ENCODE data around the gene NQO1.

The NQO1 gene

DNA sequence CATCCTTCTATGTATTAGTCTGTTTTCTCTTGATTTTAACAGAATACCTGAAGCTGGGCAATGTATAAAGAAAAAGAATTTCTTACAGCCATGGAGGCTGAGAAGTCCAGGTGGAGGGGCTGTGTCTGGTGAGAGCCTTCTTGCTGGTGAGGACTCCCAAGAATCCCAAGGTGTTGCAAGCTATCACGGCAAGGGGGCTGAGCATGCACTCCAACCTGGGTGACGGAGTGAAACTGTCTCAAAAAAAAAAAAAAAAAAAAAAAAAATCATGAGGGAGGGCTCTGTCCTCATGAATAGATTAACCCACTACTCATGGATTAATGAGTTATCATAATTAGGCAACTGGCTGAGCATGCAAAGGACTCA is 19.4 kb downstream of the NQO1 start:
- H2AFZ ChIP-seq (ENCODE audit: low read depth, low read length, severe bottlenecking) = no peak overlapping the region
- no peaks in the 10 kb centered on the region for H3K36me3 ChIP-seq (ENCODE audit: low read length)
- H4K20me1 ChIP-seq (ENCODE audit: low read depth, low read length) = no peaks in the 10 kb centered on the region
- no peaks in the 10 kb centered on the region for H3K27me3 ChIP-seq (ENCODE audit: low read length)
- H3K27ac ChIP-seq (ENCODE audit: low read depth, low read length) = no peak overlapping the region
- no peak overlapping the region for H3K9ac ChIP-seq (ENCODE audit: low read length)
- H3K9me3 ChIP-seq (ENCODE audit: insufficient read depth, low read length) = no peaks in the 10 kb centered on the region
- no peaks in the 10 kb centered on the region for H3K9me2 ChIP-seq (replicated peaks; ENCODE audit: insufficient read depth, low read length)
- H3K4me3 ChIP-seq (ENCODE audit: insufficient read depth, low read length, poor library complexity, severe bottlenecking) = no peak overlapping the region
- H3F3A ChIP-seq (ENCODE audit: insufficient read depth) = no peaks in the 10 kb centered on the region; the same call in 1 of the 2 replicates
- TF ChIP-seq EZH2phosphoT487 (conservative IDR thresholded peaks at IDR 0.05; ENCODE audit: low read length) = no peak
- TF ChIP-seq, protein P1, sequence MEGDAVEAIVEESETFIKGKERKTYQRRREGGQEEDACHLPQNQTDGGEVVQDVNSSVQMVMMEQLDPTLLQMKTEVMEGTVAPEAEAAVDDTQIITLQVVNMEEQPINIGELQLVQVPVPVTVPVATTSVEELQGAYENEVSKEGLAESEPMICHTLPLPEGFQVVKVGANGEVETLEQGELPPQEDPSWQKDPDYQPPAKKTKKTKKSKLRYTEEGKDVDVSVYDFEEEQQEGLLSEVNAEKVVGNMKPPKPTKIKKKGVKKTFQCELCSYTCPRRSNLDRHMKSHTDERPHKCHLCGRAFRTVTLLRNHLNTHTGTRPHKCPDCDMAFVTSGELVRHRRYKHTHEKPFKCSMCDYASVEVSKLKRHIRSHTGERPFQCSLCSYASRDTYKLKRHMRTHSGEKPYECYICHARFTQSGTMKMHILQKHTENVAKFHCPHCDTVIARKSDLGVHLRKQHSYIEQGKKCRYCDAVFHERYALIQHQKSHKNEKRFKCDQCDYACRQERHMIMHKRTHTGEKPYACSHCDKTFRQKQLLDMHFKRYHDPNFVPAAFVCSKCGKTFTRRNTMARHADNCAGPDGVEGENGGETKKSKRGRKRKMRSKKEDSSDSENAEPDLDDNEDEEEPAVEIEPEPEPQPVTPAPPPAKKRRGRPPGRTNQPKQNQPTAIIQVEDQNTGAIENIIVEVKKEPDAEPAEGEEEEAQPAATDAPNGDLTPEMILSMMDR (IDR thresholded peaks at IDR 0.05; ENCODE audit: insufficient read depth, low read length, poor library complexity, severe bottlenecking) = no peak
- H3K4me2 ChIP-seq (ENCODE audit: low read depth, low read length, poor library complexity, severe bottlenecking) = no peak overlapping the region
- H3K79me2 ChIP-seq (ENCODE audit: insufficient read depth, low read length) = no peaks in the 10 kb centered on the region

DNA sequence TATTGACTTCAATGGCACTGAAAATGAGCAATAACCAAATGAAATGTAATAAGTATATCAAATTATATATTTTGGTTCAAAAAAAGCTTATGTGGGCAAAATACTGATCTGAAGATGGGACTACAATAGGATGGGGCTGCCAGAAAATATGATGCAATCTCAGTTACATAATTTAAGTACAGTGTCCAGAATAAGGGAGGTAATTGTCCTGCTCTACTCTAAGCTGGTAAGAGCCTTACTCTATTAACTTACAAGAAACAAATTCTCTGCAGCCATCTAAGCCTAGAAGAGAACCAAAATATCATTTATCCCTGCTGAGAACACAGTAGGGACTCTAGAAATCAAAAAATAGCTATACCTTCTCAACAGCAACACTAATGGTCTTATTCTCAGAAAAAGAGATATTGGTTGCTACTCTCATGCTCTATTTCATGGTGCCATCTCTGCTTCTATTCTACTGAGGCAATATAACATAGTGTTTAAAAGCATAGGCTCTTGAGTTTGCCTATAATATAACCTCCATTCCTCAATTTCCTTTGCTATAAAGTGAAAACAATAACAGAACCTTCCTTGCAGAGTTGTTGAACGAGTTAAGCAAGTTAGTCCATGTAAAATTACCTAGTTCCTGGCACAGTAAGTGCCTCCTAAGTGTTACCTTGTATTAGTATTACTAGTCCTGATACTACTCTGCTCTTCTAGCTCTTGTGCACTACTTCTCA is 19.9 kb downstream of the NQO1 start:
- H3K79me2 ChIP-seq (ENCODE audit: insufficient read depth, low read length) = no peaks in the 10 kb centered on the region
- H3K9ac ChIP-seq (ENCODE audit: low read length) = no peak overlapping the region
- H3K9me2 ChIP-seq (replicated peaks; ENCODE audit: insufficient read depth, low read length) = no peaks in the 10 kb centered on the region
- TF ChIP-seq, protein P1 (IDR thresholded peaks at IDR 0.05; ENCODE audit: insufficient read depth, low read length, poor library complexity, severe bottlenecking) = no peak
- no peak for TF ChIP-seq EZH2phosphoT487 (conservative IDR thresholded peaks at IDR 0.05; ENCODE audit: low read length)
- no peaks in the 10 kb centered on the region; the same call in 1 of the 2 replicates for H3F3A ChIP-seq (ENCODE audit: insufficient read depth)
- H4K20me1 ChIP-seq (ENCODE audit: low read depth, low read length) = no peaks in the 10 kb centered on the region
- H3K27me3 ChIP-seq (ENCODE audit: low read length) = no peaks in the 10 kb centered on the region
- no peaks in the 10 kb centered on the region for H3K9me3 ChIP-seq (ENCODE audit: insufficient read depth, low read length)
- H3K4me3 ChIP-seq (ENCODE audit: insufficient read depth, low read length, poor library complexity, severe bottlenecking) = no peak overlapping the region
- no peak overlapping the region for H2AFZ ChIP-seq (ENCODE audit: low read depth, low read length, severe bottlenecking)
- H3K36me3 ChIP-seq (ENCODE audit: low read length) = no peaks in the 10 kb centered on the region
- H3K27ac ChIP-seq (ENCODE audit: low read depth, low read length) = no peak overlapping the region
- H3K4me2 ChIP-seq (ENCODE audit: low read depth, low read length, poor library complexity, severe bottlenecking) = no peak overlapping the region

DNA sequence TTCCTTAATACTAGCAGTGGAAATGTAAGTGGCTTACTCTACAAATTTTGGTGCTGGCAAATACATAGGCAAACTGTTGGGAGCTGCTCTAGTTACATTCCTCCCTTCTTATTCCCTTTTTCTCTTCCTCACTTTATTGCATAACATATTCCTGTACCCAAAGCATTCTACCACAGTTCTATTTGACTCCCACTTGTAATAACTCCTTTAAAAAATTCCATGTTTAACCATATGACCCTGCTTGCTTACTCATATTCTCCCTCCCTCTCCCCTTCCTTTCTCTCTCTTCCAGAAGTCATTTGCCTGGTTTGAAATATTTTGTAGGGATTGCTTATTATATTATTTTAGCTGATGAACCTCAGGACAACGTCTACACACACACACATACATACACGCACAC is 22.7 kb downstream of the NQO1 start:
- H3K27me3 ChIP-seq (ENCODE audit: low read length) = no peaks in the 10 kb centered on the region
- 0 out of 2 replicates have a peak, but pooled peaks cover 2% of the 10 kb centered on the region for H3K36me3 ChIP-seq (ENCODE audit: low read length)
- no peaks in the 10 kb centered on the region for H3K9me3 ChIP-seq (ENCODE audit: insufficient read depth, low read length)
- no peak for TF ChIP-seq EZH2phosphoT487 (conservative IDR thresholded peaks at IDR 0.05; ENCODE audit: low read length)
- TF ChIP-seq, protein P1 (IDR thresholded peaks at IDR 0.05; ENCODE audit: insufficient read depth, low read length, poor library complexity, severe bottlenecking) = no peak
- no peaks in the 10 kb centered on the region for H3K79me2 ChIP-seq (ENCODE audit: insufficient read depth, low read length)
- H3K27ac ChIP-seq (ENCODE audit: low read depth, low read length) = no peak overlapping the region
- no peak overlapping the region for H3K4me3 ChIP-seq (ENCODE audit: insufficient read depth, low read length, poor library complexity, severe bottlenecking)
- H3F3A ChIP-seq (ENCODE audit: insufficient read depth) = no peaks in the 10 kb centered on the region; the same call in 1 of the 2 replicates
- no peaks in the 10 kb centered on the region for H4K20me1 ChIP-seq (ENCODE audit: low read depth, low read length)
- no peak overlapping the region for H2AFZ ChIP-seq (ENCODE audit: low read depth, low read length, severe bottlenecking)
- H3K4me2 ChIP-seq (ENCODE audit: low read depth, low read length, poor library complexity, severe bottlenecking) = no peak overlapping the region
- H3K9me2 ChIP-seq (replicated peaks; ENCODE audit: insufficient read depth, low read length) = no peaks in the 10 kb centered on the region
- H3K9ac ChIP-seq (ENCODE audit: low read length) = no peak overlapping the region
